Coronary artery (tissue), 2 donors: Measurements from ENCODE around the gene RAP1GAP.

Source experiments
- DNase-seq: peaks from one replicate; pipeline ENCODE4 v3.0.0-alpha.2; 2017; ENCODE audit warnings: low spot score
- H3K27ac ChIP-seq, 2 donors: fragments of 200-600 bp; sonication (generic); one replicate each; pipeline ENCODE4 v1.5.1; 2016 to 2019
- H3K4me3 ChIP-seq: fragments of 200-600 bp; sonication (generic); 2 replicates; pipeline ENCODE4 v1.5.1; 2016; ENCODE audit warnings: mild to moderate bottlenecking, moderate library complexity
- CTCF ChIP-seq: fragments of 200-600 bp; sonication (generic); IDR thresholded peaks from one replicate; pipeline ENCODE4 v1.5.1; 2019; ENCODE audit warnings: antibody characterized with exemption

RAP1GAP gene

GRCh38 chr1:21691739-21692138 is 22.6 kb upstream of the RAP1GAP start:
- DNase-seq: no peak
- no peak for TF ChIP-seq CTCF
- H3K4me3 ChIP-seq: no peak overlapping the region
- no peak overlapping the region for H3K27ac ChIP-seq

- no peak overlapping the region for H3K4me3 ChIP-seq
- no peak for TF ChIP-seq CTCF
- DNase-seq: no peak
- no peak overlapping the region for H3K27ac ChIP-seq
Observed at GRCh38 chr1:21689661-21690372, 20.7 kb upstream of the RAP1GAP start.

- no peak for DNase-seq
- Histone ChIP-seq H3K4me3 (no peak overlapping the region), H3K27ac (no peak overlapping the region)
- TF ChIP-seq CTCF: no peak
Observed at GRCh38 chr1:21687081-21687529, 17.9 kb upstream of the RAP1GAP start.

GRCh38 chr1:21685946-21686678 is 17.0 kb upstream of the RAP1GAP start:
- no peak for TF ChIP-seq CTCF
- no peak for DNase-seq
- H3K27ac ChIP-seq: no peak overlapping the region
- no peak overlapping the region for H3K4me3 ChIP-seq

- Histone ChIP-seq H3K27ac (no peak overlapping the region), H3K4me3 (no peak overlapping the region)
- no peak for DNase-seq
- no peak for TF ChIP-seq CTCF
Observed at GRCh38 chr1:21681426-21681825, 12.3 kb upstream of the RAP1GAP start.

GRCh38 chr1:21680918-21681317 is 11.8 kb upstream of the RAP1GAP start:
- Histone ChIP-seq H3K27ac (no peak overlapping the region), H3K4me3 (no peak overlapping the region)
- no peak for TF ChIP-seq CTCF
- DNase-seq: no peak

- no peak for TF ChIP-seq CTCF
- no peak for DNase-seq
- Histone ChIP-seq H3K27ac (no peak overlapping the region), H3K4me3 (no peak overlapping the region)
Observed at GRCh38 chr1:21680381-21680780, 11.2 kb upstream of the RAP1GAP start.
